HG03432 (cell line): ENCODE data around the gene MAP4K1.
"Not testable (repeated sequence)": the region's sequence is repeated elsewhere in the genome, so short reads cannot be mapped to it uniquely, and the experiment has no call there.

ENCODE experiments used
- ATAC-seq: cut with Tn5 transposase; IDR thresholded peaks from one replicate; pipeline ENCODE4 v1.9.1; 2021; ENCODE audit warnings: mild to moderate bottlenecking, moderate library complexity; ENCODE audit not compliant: unreplicated experiment

The MAP4K1 gene

GRCh38 chr19:38629568-38629967, 11.8 kb upstream of the MAP4K1 start:
- ATAC-seq, result no peak

GRCh38 chr19:38626401-38626800, 8.6 kb upstream of the MAP4K1 start:
- no peak for ATAC-seq

- no peak for ATAC-seq
Measured at GRCh38 chr19:38624822-38625221, 7.1 kb upstream of the MAP4K1 start.

- no peak for ATAC-seq
Measured at GRCh38 chr19:38619361-38620174, 1.8 kb upstream of the MAP4K1 start.

- peak; percentile 55 for ATAC-seq
Measured at GRCh38 chr19:38618590-38619360, 1.0 kb upstream of the MAP4K1 start, which contains the start of gene EIF3K. Gene EIF3K, plus strand, starts transcription at chr19:38619188. Its CDS starts 81 bp downstream, at chr19:38619269.

- ATAC-seq, result no peak
Measured at GRCh38 chr19:38617283-38617763, 430 bp downstream of the MAP4K1 start.

GRCh38 chr19:38616265-38616664, 1.5 kb downstream of the MAP4K1 start:
- ATAC-seq, result no peak

- no peak for ATAC-seq
Measured at GRCh38 chr19:38615007-38615581, 2.7 kb downstream of the MAP4K1 start.

- ATAC-seq, result no peak
Measured at GRCh38 chr19:38614289-38614688, 3.5 kb downstream of the MAP4K1 start.

- no peak for ATAC-seq
Measured at GRCh38 chr19:38606131-38606530, 11.6 kb downstream of the MAP4K1 start.

GRCh38 chr19:38602856-38603255, 14.9 kb downstream of the MAP4K1 start:
- not testable (repeated sequence) for ATAC-seq

GRCh38 chr19:38599722-38600121, 18.0 kb downstream of the MAP4K1 start:
- no peak for ATAC-seq

GRCh38 chr19:38597075-38597474, 20.7 kb downstream of the MAP4K1 start:
- ATAC-seq, result no peak

GRCh38 chr19:38596057-38596981, 21.4 kb downstream of the MAP4K1 start:
- ATAC-seq, result no peak

- ATAC-seq, result no peak
Measured at GRCh38 chr19:38592940-38593339, 24.8 kb downstream of the MAP4K1 start.

GRCh38 chr19:38588041-38588440, 29.7 kb downstream of the MAP4K1 start:
- no peak for ATAC-seq

GRCh38 chr19:38587562-38587961, 30.2 kb downstream of the MAP4K1 start:
- ATAC-seq, result no peak

- no peak for ATAC-seq
Measured at GRCh38 chr19:38583985-38584305, 33.8 kb downstream of the MAP4K1 start.

- peak; percentile 68 for ATAC-seq
Measured at GRCh38 chr19:38583219-38583984, 34.4 kb downstream of the MAP4K1 start.

- no peak for ATAC-seq
Measured at GRCh38 chr19:38580080-38580479, 37.7 kb downstream of the MAP4K1 start.
